CD1c-positive myeloid dendritic cell (primary cell): Measurements from ENCODE around the gene ARHGAP22.

Experiments
- DNase-seq: peaks from one replicate; pipeline ENCODE4 v3.0.0-alpha.2; 2016; ENCODE audit errors: extremely low spot score

Gene ARHGAP22

GRCh38 chr10:48587819-48588218 is 17.1 kb downstream of the ARHGAP22 start:
- no peak for DNase-seq

GRCh38 chr10:48587101-48587500 is 17.8 kb downstream of the ARHGAP22 start:
- no peak for DNase-seq

DNA sequence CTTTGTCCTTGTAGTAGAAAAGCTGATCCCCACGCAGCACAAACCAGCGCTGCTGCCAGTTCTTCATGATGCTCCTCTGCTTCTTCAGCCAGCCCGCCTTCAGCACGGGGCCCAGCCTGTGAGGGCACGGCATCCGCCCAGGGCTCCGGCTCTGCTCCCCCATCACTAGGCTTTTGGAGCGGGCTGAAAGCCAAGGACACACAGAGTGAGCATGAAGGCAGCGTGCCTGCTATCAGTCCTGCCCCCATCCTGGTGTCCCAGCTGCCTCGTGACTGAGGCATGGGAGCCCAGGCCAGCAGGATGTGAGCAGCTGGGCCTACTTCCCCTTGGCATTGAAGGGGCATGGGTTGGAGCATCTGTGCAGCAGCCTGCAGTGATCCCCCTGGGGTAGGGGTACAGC is 21.9 kb downstream of the ARHGAP22 start:
- no peak for DNase-seq

DNA sequence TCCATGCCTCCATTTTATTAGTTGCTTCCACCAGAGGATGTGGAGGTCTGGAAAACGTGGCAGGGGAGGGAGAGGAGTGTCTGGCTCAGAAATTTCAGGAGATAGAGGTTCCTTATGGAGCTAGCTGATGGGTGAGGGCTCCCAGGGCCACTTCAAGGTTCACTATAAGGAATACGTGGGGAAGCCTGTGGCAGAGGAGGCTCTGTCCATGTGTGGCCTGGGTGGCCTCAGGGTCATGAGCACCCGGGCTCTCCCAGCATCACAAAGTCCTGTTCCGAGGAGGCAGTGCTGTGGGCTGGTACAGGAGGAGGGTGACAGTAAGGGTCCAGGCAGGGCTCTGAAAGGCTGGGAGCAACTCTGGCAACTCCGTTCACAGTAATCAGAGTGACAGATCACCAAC is 24.6 kb downstream of the ARHGAP22 start:
- DNase-seq: no peak

DNA sequence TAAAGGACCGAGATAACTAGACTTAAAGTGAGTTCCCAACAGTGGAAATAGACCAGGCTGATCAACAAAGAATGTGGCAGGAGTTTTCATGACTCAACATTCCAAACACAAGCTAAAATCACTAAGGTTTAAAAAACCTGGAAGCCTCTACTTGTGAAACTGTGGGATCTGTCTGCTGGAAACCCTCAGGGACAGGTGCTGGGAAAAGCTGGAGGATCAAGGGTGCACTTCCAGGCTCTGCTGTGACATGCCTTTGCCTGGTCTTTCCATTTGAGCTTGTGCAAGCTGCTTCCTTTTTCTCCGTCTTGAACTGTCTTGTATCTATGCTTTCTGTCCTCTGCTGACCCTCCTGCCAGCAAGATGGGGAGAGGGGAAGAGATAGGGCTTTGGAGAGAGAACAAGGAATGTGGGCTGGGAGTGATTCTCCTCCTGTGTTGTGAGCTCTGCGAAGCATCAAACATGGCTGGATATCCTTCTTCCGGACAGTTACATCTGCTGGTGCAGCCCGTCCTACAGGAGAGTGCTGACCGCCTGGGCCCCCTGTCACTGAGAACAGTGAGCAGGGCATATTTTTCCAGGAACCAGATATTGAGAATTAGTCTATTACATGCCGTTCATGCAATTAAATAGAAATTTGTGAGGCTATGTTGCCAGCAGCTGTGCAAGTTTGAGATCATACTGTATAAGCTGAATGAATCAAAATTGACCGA is 25.5 kb downstream of the ARHGAP22 start:
- peak; percentile 6 for DNase-seq

DNA sequence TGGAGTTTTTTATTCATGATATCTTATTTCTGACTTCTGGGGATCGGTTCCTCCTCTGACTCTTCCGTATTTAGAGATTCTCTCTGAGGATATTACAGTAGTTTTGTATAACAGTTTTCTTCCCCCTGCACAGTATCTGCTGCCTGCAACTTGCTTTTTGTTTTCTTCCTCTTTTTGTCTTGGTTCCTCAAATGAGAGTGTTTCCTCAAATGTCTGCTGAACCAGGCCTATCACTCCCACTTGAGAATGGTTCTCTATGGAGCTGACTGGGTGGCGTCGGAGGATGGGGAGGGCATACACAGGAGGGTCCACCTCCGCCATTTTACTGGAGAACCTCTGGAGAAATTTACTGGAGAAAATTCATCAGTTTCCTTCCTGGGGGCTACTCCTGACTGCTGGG is 27.7 kb downstream of the ARHGAP22 start:
- peak; percentile 92 for DNase-seq

DNA sequence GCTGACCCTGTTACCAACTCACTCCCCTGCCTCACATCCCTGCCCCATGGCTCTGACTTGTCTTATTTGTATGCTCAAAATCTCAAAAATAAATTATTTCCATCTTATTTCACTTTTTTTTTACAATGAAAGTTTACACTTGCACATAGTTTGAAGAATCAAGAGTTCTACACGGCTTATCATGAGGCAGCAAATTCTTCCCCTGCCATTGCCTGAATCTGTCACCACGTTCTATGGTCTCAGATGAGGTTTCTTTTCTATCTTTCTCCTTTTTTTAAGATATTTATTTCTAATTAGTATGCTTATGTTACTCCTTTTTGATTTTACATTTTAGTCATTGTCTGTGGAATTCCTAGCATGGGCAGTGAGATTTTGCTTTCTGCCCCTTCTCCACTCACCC is 28.4 kb downstream of the ARHGAP22 start:
- peak; percentile 22 for DNase-seq

DNA sequence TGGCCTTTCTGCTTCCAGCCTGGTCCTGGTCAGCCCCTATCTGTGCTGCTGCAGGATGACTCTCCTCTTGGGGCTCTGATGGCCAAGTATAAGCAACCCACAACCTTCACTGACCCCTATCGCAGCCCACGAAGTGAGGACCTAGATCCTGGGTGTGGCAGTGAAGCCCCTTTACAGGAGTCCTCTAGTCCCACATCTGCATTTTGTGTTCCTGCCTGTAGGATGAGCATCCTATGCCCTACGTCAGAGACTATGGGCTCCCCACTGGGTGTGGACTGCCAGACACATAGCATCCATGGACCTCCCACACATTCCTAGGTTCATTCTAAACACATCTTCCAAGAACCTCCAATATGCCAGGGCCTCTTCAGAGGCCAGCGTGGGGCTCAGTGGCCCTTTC is 29.0 kb downstream of the ARHGAP22 start:
- DNase-seq: peak; percentile 27

- no peak for DNase-seq
Observed at GRCh38 chr10:48574817-48575380, 30.0 kb downstream of the ARHGAP22 start.

DNA sequence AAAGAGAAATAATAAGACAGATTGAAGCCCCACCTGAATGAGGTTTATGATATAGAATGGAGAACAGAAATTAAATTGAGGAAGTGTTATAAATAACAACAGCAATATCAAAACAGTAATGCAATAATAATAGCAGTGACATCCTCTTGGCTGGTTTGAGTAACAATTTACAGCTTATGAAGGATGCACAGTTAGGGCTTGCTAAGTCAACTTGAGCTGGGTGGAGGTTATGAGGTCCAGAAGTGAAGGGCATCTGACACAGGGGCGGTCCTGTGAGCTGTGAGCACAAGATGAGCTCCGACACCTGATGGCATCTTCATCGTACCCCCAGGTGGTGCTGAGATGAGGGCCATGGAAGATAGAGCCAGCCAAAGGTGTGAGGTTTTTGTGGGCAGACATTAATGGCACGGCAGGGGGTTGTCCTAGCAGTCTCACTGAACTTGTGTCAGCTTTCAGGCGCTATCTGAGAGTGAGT is 30.5 kb downstream of the ARHGAP22 start:
- DNase-seq: peak; percentile 65

DNA sequence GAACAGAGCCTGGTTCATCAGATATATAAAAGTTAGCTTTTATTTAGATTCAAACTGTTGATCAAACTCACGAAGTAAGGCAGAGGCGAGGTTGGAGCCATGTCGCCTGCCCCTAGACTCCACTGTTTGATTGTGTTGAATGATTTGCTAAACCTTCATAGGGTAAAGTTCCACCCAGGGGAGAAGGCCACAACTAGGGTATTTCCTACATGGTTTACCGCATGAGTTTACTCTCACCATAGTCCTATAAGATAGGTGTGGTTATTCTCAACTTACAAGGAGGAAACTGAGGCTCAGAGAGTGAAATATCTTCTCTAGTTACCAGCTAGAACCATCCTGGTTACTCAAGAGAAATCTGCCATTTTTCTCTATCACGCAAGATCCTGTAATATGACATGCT is 31.8 kb downstream of the ARHGAP22 start:
- DNase-seq: no peak

GRCh38 chr10:48572414-48572813 is 32.5 kb downstream of the ARHGAP22 start:
- DNase-seq: no peak

- no peak for DNase-seq
Observed at GRCh38 chr10:48568546-48568945, 36.3 kb downstream of the ARHGAP22 start.

DNA sequence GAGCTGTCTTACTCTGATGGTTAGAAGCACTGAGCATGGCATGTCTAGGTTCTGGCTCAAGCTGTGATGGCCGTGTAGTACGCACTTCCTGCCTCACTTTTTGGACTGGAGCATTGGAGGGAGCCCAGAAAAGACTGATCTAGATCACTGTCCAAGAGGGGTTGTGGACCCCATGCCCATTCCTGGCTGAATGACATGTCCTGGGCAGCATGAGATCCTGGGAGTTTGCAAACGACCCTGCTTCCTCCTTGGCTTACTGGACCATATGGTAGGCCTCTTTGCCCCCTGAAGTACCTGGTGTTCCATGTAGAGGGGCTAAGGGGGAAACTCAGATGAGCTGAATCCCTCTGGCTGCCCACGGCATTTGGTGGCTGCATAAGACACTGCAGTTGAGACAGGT is 36.7 kb downstream of the ARHGAP22 start:
- no peak for DNase-seq

DNA sequence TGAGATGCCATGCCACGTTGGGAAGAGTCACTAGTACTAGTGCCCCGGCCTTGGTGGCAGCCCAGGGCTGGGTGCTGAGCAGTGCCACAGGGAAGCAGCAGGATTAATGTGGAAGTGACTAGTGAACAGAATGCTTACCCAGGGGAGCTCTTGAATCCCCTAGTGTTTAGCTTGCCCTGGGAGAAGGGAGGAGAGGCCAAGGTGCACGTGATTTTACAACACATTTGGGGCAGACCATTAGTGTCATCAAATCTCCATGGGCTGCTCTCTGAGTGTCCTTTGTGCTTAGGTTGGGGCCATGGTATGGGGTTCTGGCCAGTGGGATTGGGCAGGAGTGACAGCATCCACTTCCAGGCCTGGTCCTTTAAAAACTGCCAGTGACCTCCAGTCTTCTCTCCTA is 37.5 kb downstream of the ARHGAP22 start:
- no peak for DNase-seq

- DNase-seq: no peak
Observed at GRCh38 chr10:48564466-48565160, 40.3 kb downstream of the ARHGAP22 start.

DNA sequence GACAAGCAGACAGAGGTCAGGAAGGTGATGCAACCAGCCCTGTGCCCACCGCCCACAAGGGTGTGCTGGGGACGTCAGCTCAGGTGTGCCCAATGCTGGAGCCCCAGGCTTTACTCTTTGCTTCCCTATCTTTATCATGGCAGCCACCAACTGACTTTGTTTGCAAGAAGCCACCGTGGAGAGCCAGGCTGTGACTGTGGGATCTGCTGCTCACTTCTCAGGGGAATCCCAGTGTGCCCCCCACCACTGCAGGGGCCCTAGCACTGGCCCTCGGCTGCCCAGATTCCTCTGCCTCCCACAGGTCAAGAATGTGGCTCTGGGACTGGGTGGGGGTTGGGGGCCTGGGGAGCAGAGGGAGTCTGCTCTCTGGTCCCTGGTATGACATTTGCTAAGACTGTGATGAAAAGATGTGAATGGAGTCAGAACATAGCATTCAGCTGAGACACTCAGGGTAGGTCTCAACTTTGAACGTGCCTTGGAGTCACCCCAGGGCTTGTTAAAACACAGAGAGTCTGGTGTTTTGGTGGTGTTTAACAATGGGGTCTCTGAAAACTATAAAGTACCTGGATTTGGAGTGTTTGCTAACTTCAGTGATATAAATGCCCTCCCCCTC is 47.3 kb downstream of the ARHGAP22 start:
- no peak for DNase-seq

- no peak for DNase-seq
Observed at GRCh38 chr10:48556713-48557112, 48.2 kb downstream of the ARHGAP22 start.

DNA sequence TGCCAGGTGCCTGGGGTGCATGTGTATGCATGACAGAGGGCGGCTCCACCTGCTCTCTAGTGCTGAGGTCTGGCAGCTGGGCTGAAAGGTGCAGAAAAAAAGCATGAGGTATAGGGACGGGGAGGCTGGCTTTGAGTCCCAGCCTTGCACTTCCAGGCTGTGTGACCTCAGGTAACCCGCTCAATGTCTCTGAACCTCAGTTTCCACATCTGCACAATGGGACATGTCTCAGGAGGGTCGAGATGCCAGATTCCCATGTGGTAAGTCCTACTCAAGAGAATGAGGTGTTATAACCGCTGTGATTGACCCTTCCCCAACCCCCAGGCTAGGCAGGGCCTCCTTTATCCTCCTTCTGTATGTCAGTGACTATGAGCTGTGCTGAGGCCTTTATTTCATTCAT is 48.8 kb downstream of the ARHGAP22 start:
- DNase-seq: no peak

- no peak for DNase-seq
Observed at GRCh38 chr10:48555310-48556042, 49.4 kb downstream of the ARHGAP22 start.

GRCh38 chr10:48554656-48555055 is 50.2 kb downstream of the ARHGAP22 start:
- no peak for DNase-seq

- DNase-seq: no peak
Observed at GRCh38 chr10:48554246-48554645, 50.6 kb downstream of the ARHGAP22 start.
